Vagina (tissue), 2 donors: ENCODE measurements around the gene RNF144B. TPM values are rescaled to one million over a fixed set of nuclear protein-coding genes. Genes with fewer than 3 reads are reported as not detected.
A peak's percentile ranks its signal among the peaks of the same experiment; 100 is the strongest.

ENCODE experiments used
- DNase-seq, 2 donors: peaks; one replicate each; pipeline ENCODE4 v3.0.0-alpha.2; 2017; ENCODE audit errors: extremely low spot score in 2 of 2
- H3K27ac ChIP-seq: fragments of 200-600 bp; sonication (generic); one replicate; pipeline ENCODE4 v1.5.1; 2019
- H3K27me3 ChIP-seq: fragments of 200-600 bp; sonication (generic); one replicate; pipeline ENCODE4 v1.5.1; 2019
- H3K36me3 ChIP-seq, 2 donors: fragments of 200-600 bp; sonication (generic); one replicate each; pipeline ENCODE4 v1.5.1; 2017 to 2019
- H3K4me1 ChIP-seq: fragments of 200-600 bp; sonication (generic); one replicate; pipeline ENCODE4 v1.5.1; 2019
- H3K4me3 ChIP-seq, 2 donors: fragments of 200-600 bp; sonication (generic); 1 replicate in 1 of 2; 2 replicates in 1 of 2; pipeline ENCODE4 v1.5.1; 2016 to 2019
- H3K9me3 ChIP-seq: fragments of 200-600 bp; sonication (generic); one replicate; pipeline ENCODE4 v1.5.1; 2019
- CTCF ChIP-seq, 3 experiments: fragments of 450-650 bp in 2 of 3; fragments of 200-600 bp in 1 of 3; sonication (generic) in 1 of 3; IDR thresholded peaks; one replicate each; pipeline ENCODE4 v1.5.1; 2017 to 2019; ENCODE audit warnings: antibody characterized with exemption in 3 of 3, mild to moderate bottlenecking in 2 of 3, moderate library complexity in 2 of 3
- POLR2A ChIP-seq, 2 donors: fragments of 450-650 bp; IDR thresholded peaks; one replicate each; pipeline ENCODE4 v1.6.1; 2017; ENCODE audit warnings: antibody characterized with exemption in 2 of 2, mild to moderate bottlenecking in 2 of 2, moderate library complexity in 2 of 2
- POLR2AphosphoS5 ChIP-seq, 2 donors: sonication (generic); formaldehyde crosslinking; IDR thresholded peaks; one replicate each; pipeline ENCODE4 v1.9.0; 2017; ENCODE audit warnings: antibody characterized with exemption in 2 of 2, mild to moderate bottlenecking in 2 of 2, low read depth in 1 of 2; ENCODE audit not compliant: insufficient read depth in 1 of 2
- intact Hi-C: fragments of 100-400 bp; cut with DNase I; formaldehyde crosslinking; loops from one replicate; pipeline ENCODE4 v1.15.1; 2023
- total RNA-seq: library from RNA; depleted of rRNA; stranded (reverse); fragments of >200 nt; gene quantifications from one replicate; pipeline ENCODE4 v1.2.3, GENCODE V29; 2016

The RNF144B gene
- total RNA-seq: 6.9 TPM

GRCh38 chr6:18387061-18387721 is at the start of gene RNF144B:
Gene RNF144B, plus strand, starts transcription at chr6:18387350. Its CDS starts 12,185 bp downstream, at chr6:18399535.
- intact Hi-C loops: no loop called here
- Histone ChIP-seq H3K4me1 (peaks cover 8% of the 10 kb centered on the region), H3K9me3 (no peaks in the 10 kb centered on the region), H3K27me3 (no peaks in the 10 kb centered on the region), H3K36me3 (no peaks in the 10 kb centered on the region), H3K4me3 (peak within 1 kb of the TSS; percentile 50 to 51), H3K27ac (peak within 1 kb of the TSS; percentile 62)
- TF ChIP-seq POLR2A (IDR thresholded peaks at IDR 0.05) (peak in 1 of 2 donors; percentile 23), CTCF (IDR thresholded peaks at IDR 0.05) (no peak), POLR2AphosphoS5 (IDR thresholded peaks at IDR 0.05; ENCODE audit: insufficient read depth in 1 of 2, low read depth in 1 of 2) (peak in 1 of 2 donors; percentile 80)
- peak in 1 of 2 donors; percentile 92 for DNase-seq

- Histone ChIP-seq H3K9me3 (no peaks in the 10 kb centered on the region), H3K27me3 (no peaks in the 10 kb centered on the region), H3K4me3 (no peak overlapping the region), H3K4me1 (peaks cover 5% of the 10 kb centered on the region), H3K36me3 (no peaks in the 10 kb centered on the region), H3K27ac (no peak overlapping the region)
- intact Hi-C loops: no loop called here
- TF ChIP-seq POLR2A (IDR thresholded peaks at IDR 0.05): no peak
- TF ChIP-seq CTCF (IDR thresholded peaks at IDR 0.05): no peak
- no peak for TF ChIP-seq POLR2AphosphoS5 (IDR thresholded peaks at IDR 0.05; ENCODE audit: insufficient read depth in 1 of 2, low read depth in 1 of 2)
- DNase-seq: no peak
Measured at GRCh38 chr6:18339599-18339998, 47.6 kb upstream of the RNF144B start.

- no peak overlapping the region for H3K4me3 ChIP-seq
- intact Hi-C loops: no loop called here
- TF ChIP-seq POLR2A (IDR thresholded peaks at IDR 0.05) (no peak), POLR2AphosphoS5 (IDR thresholded peaks at IDR 0.05; ENCODE audit: insufficient read depth in 1 of 2, low read depth in 1 of 2) (peak in 1 of 2 donors; percentile 20), CTCF (IDR thresholded peaks at IDR 0.05) (no peak)
- DNase-seq: no peak
- no peaks in the 10 kb centered on the region for H3K27me3 ChIP-seq
- no peaks in the 10 kb centered on the region for H3K36me3 ChIP-seq
- no peaks in the 10 kb centered on the region for H3K9me3 ChIP-seq
- H3K4me1 ChIP-seq: peaks cover 5% of the 10 kb centered on the region
- no peak overlapping the region for H3K27ac ChIP-seq
Measured at GRCh38 chr6:18340781-18341551, 46.2 kb upstream of the RNF144B start.

- no peak for DNase-seq
- no peak for TF ChIP-seq POLR2AphosphoS5 (IDR thresholded peaks at IDR 0.05; ENCODE audit: insufficient read depth in 1 of 2, low read depth in 1 of 2)
- no peak for TF ChIP-seq CTCF (IDR thresholded peaks at IDR 0.05)
- TF ChIP-seq POLR2A (IDR thresholded peaks at IDR 0.05): no peak
Measured at GRCh38 chr6:18342223-18342622, 44.9 kb upstream of the RNF144B start.

GRCh38 chr6:18343741-18344140 is 43.4 kb upstream of the RNF144B start:
- Histone ChIP-seq H3K4me1 (peaks cover 5% of the 10 kb centered on the region), H3K27me3 (no peaks in the 10 kb centered on the region), H3K9me3 (no peaks in the 10 kb centered on the region), H3K36me3 (no peaks in the 10 kb centered on the region), H3K27ac (no peak overlapping the region), H3K4me3 (no peak overlapping the region)
- no peak for DNase-seq
- intact Hi-C loops: no loop called here
- TF ChIP-seq POLR2AphosphoS5 (IDR thresholded peaks at IDR 0.05; ENCODE audit: insufficient read depth in 1 of 2, low read depth in 1 of 2) (no peak), POLR2A (IDR thresholded peaks at IDR 0.05) (no peak), CTCF (IDR thresholded peaks at IDR 0.05) (no peak)

More at GRCh38 chr6:18342223-18342622, 44.9 kb upstream of the RNF144B start:
- Histone ChIP-seq H3K27me3 (no peaks in the 10 kb centered on the region), H3K36me3 (no peaks in the 10 kb centered on the region), H3K27ac (no peak overlapping the region), H3K4me3 (no peak overlapping the region), H3K4me1 (peaks cover 5% of the 10 kb centered on the region), H3K9me3 (no peaks in the 10 kb centered on the region)
- intact Hi-C loops: no loop called here
